H9 (cell line): ENCODE results near the gene RNF181. TPM values are rescaled to one million over a fixed set of nuclear protein-coding genes. Genes with fewer than 3 reads are reported as not detected.

Source experiments
- DNase-seq: peaks from one replicate; pipeline ENCODE4 v3.0.0-alpha.2; 2017
- H2AFZ ChIP-seq: one replicate; pipeline ENCODE4 v1.6.1; 2013; ENCODE audit warnings: mild to moderate bottlenecking, low read length, control low read depth, moderate library complexity
- H2AK5ac ChIP-seq: 2 replicates; pipeline ENCODE4 v1.6.1; 2013; ENCODE audit warnings: low read length, control low read depth, mixed read lengths; ENCODE audit not compliant: insufficient read length
- H2BK120ac ChIP-seq: one replicate; pipeline ENCODE4 v1.6.1; 2013; ENCODE audit warnings: low read depth, mild to moderate bottlenecking, low read length, control low read depth, inconsistent platforms; ENCODE audit not compliant: poor library complexity, severe bottlenecking
- H2BK12ac ChIP-seq: 2 replicates; pipeline ENCODE4 v1.6.1; 2013; ENCODE audit warnings: low read length, control low read depth, mixed read lengths, low read depth; ENCODE audit not compliant: insufficient read length
- H2BK15ac ChIP-seq: 2 replicates; pipeline ENCODE4 v1.6.1; 2013; ENCODE audit warnings: low read depth, low read length, control low read depth
- H2BK20ac ChIP-seq: one replicate; pipeline ENCODE4 v1.6.1; 2013; ENCODE audit warnings: low read depth, mild to moderate bottlenecking, low read length, control low read depth, inconsistent platforms; ENCODE audit not compliant: poor library complexity, severe bottlenecking
- H2BK5ac ChIP-seq: 2 replicates; pipeline ENCODE4 v1.6.1; 2013; ENCODE audit warnings: low read length, control low read depth, mixed read lengths; ENCODE audit not compliant: insufficient read length
- H3K14ac ChIP-seq: 2 replicates; pipeline ENCODE4 v1.6.1; 2013; ENCODE audit warnings: low read length, control low read depth; ENCODE audit not compliant: insufficient read depth
- H3K18ac ChIP-seq: 2 replicates; pipeline ENCODE4 v1.6.1; 2013; ENCODE audit warnings: low read depth, mild to moderate bottlenecking, mixed read lengths, low read length, control low read depth; ENCODE audit not compliant: insufficient read length
- H3K23ac ChIP-seq: 2 replicates; pipeline ENCODE4 v1.6.1; 2013; ENCODE audit warnings: low read length, control low read depth, mixed read lengths, low read depth; ENCODE audit not compliant: insufficient read length
- H3K23me2 ChIP-seq: 2 replicates; pipeline ENCODE4 v1.6.1; 2013; ENCODE audit warnings: low read depth, mild to moderate bottlenecking, mixed read lengths, low read length, control low read depth; ENCODE audit not compliant: insufficient read length, poor library complexity, severe bottlenecking
- H3K27ac ChIP-seq: 2 replicates; pipeline ENCODE4 v1.5.1; 2013; ENCODE audit warnings: low read length, control low read depth, mixed read lengths, low read depth; ENCODE audit not compliant: insufficient read length
- H3K27me3 ChIP-seq: 2 replicates; pipeline ENCODE4 v1.6.1; 2013; ENCODE audit warnings: low read length, control low read depth, inconsistent platforms; ENCODE audit not compliant: insufficient read depth
- H3K4ac ChIP-seq: 2 replicates; pipeline ENCODE4 v1.6.1; 2013; ENCODE audit warnings: low read depth, mild to moderate bottlenecking, control low read depth, inconsistent platforms, low read length, moderate library complexity
- H3K4me1 ChIP-seq: 2 replicates; pipeline ENCODE4 v1.6.1; 2013; ENCODE audit warnings: low read length, control low read depth, inconsistent platforms; ENCODE audit not compliant: insufficient read depth
- H3K4me2 ChIP-seq: 2 replicates; pipeline ENCODE4 v1.6.1; 2013; ENCODE audit warnings: low read length, control low read depth, mixed read lengths; ENCODE audit not compliant: insufficient read length, insufficient read depth
- H3K56ac ChIP-seq: 2 replicates; pipeline ENCODE4 v1.6.1; 2013; ENCODE audit warnings: low read depth, mild to moderate bottlenecking, mixed read lengths, low read length, control low read depth; ENCODE audit not compliant: insufficient read length
- H3K79me1 ChIP-seq: 2 replicates; pipeline ENCODE4 v1.6.1; 2013; ENCODE audit warnings: low read depth, mild to moderate bottlenecking, moderate library complexity, low read length, control low read depth, inconsistent platforms; ENCODE audit not compliant: insufficient read depth, poor library complexity, severe bottlenecking
- H3K79me2 ChIP-seq: 2 replicates; pipeline ENCODE4 v1.6.1; 2013; ENCODE audit warnings: low read length, control low read depth, inconsistent platforms; ENCODE audit not compliant: insufficient read depth
- H3K9ac ChIP-seq: 2 replicates; pipeline ENCODE4 v1.6.1; 2013; ENCODE audit warnings: low read length, control low read depth, mixed read lengths; ENCODE audit not compliant: insufficient read length; ENCODE audit errors: extremely low read depth
- H3K9me3 ChIP-seq: one replicate; pipeline ENCODE4 v1.6.1; 2013; ENCODE audit warnings: low read depth, low read length, inconsistent platforms; ENCODE audit not compliant: control insufficient read depth
- H3T11ph ChIP-seq: one replicate; pipeline ENCODE4 v1.6.1; 2013; ENCODE audit warnings: mild to moderate bottlenecking, low read length, control low read depth, inconsistent platforms
- H4K20me1 ChIP-seq: one replicate; pipeline ENCODE4 v1.6.1; 2013; ENCODE audit not compliant: control insufficient read depth, insufficient read length, insufficient read depth
- H4K5ac ChIP-seq: 2 replicates; pipeline ENCODE4 v1.6.1; 2013; ENCODE audit warnings: low read depth, mild to moderate bottlenecking, mixed read lengths, low read length, control low read depth; ENCODE audit not compliant: insufficient read length
- H4K8ac ChIP-seq: replicated peaks from 2 replicates; pipeline ENCODE4 v1.6.1; 2013; ENCODE audit warnings: low read length, control low read depth, mixed read lengths, low read depth; ENCODE audit not compliant: insufficient read length
- H4K91ac ChIP-seq: 2 replicates; pipeline ENCODE4 v1.6.1; 2013; ENCODE audit warnings: low read depth, mild to moderate bottlenecking, moderate library complexity, mixed read lengths, low read length, control low read depth; ENCODE audit not compliant: insufficient read length
- H3K27ac Mint-ChIP-seq, 3 experiments: 2 replicates in 2 of 3; 3 replicates in 1 of 3; pipeline ENCODE4 v1.8.0; 2020 to 2021; ENCODE audit warnings: mixed read lengths in 3 of 3, mild to moderate bottlenecking in 1 of 3, moderate library complexity in 1 of 3
- H3K27me3 Mint-ChIP-seq: 2 replicates; pipeline ENCODE4 v1.8.0; 2021; ENCODE audit warnings: low read depth, mild to moderate bottlenecking, moderate library complexity, mixed read lengths
- H3K36me3 Mint-ChIP-seq, 3 experiments: 2 replicates in 2 of 3; 3 replicates in 1 of 3; pipeline ENCODE4 v1.8.0; 2020 to 2021; ENCODE audit warnings: low read depth in 3 of 3, mixed read lengths in 3 of 3; ENCODE audit not compliant: insufficient read depth in 1 of 3
- H3K4me1 Mint-ChIP-seq, 2 experiments: 2 replicates each; pipeline ENCODE4 v1.8.0; 2020; ENCODE audit warnings: mixed read lengths in 2 of 2
- H3K4me3 Mint-ChIP-seq, 2 experiments: 2 replicates in 1 of 2; 3 replicates in 1 of 2; pipeline ENCODE4 v1.8.0; 2020 to 2021; ENCODE audit warnings: mild to moderate bottlenecking in 2 of 2, mixed read lengths in 2 of 2, moderate library complexity in 1 of 2
- H3K9me3 Mint-ChIP-seq, 2 experiments: 2 replicates in 1 of 2; 3 replicates in 1 of 2; pipeline ENCODE4 v1.8.0; 2020; ENCODE audit warnings: mild to moderate bottlenecking in 2 of 2, mixed read lengths in 2 of 2, moderate library complexity in 1 of 2
- WGBS: extraction: QIAGEN DNeasy Blood & Tissue Kit; methylation state at CpG from one replicate; pipeline ENCODE4 v1.1.7; 2013; ENCODE audit warnings: missing lambda C conversion rate, low lambda C conversion rate, mixed read lengths; ENCODE audit not compliant: insufficient read length; ENCODE audit errors: extremely low coverage; 5-methylcytosine and 5-hydroxymethylcytosine counted together
- total RNA-seq: library from RNA; stranded (reverse); gene quantifications from 2 replicates; pipeline ENCODE4 v1.2.1, GENCODE V29; 2021
- TF ChIP-seq, protein P1 (sequence below): fragments of 200-600 bp; sonication (generic); conservative IDR thresholded peaks from 3 replicates; pipeline ENCODE4 v1.8.0; 2021; ENCODE audit warnings: antibody characterized with exemption, mild to moderate bottlenecking

The RNF181 gene
- total RNA-seq, 1 experiment from 2014 or later: 122 TPM

DNA sequence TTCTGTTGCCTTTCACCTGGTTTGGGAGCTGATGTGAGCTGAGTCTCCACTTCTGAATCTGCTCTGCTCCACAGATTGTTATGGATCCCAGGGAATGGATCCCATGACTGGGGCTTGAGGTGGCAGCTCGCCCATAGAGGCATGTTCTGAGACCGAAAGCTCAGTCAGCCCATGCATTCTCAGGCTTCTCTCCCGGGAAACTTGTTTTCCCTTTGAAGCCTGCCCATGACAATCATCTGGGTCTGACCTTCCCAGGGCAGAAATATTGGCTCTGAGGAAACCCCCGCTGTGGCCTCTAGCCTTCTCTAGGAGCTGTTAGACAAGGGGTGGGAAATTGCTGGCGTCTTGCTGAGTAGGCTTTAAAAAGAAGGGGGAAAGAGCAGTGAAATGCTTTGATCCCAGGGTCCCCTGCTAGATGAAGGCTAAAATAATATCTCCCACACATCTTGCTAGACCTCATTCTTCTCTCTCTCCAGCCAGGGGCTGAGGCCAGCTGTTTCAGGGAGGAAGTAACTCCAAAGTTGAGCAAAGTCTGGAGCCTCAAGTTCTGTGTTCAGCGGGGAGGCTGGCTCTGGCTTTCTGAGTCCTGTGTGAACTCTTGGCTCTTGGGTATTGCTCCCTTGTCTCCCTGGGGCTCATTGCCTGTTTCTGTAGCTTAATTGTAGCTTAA is 16.1 kb upstream of the RNF181 start:
- TF ChIP-seq, protein P1, sequence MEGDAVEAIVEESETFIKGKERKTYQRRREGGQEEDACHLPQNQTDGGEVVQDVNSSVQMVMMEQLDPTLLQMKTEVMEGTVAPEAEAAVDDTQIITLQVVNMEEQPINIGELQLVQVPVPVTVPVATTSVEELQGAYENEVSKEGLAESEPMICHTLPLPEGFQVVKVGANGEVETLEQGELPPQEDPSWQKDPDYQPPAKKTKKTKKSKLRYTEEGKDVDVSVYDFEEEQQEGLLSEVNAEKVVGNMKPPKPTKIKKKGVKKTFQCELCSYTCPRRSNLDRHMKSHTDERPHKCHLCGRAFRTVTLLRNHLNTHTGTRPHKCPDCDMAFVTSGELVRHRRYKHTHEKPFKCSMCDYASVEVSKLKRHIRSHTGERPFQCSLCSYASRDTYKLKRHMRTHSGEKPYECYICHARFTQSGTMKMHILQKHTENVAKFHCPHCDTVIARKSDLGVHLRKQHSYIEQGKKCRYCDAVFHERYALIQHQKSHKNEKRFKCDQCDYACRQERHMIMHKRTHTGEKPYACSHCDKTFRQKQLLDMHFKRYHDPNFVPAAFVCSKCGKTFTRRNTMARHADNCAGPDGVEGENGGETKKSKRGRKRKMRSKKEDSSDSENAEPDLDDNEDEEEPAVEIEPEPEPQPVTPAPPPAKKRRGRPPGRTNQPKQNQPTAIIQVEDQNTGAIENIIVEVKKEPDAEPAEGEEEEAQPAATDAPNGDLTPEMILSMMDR: no peak
- no peaks in the 10 kb centered on the region; a peak in 1 of 5 replicates for H3K9me3 Mint-ChIP-seq
- DNase-seq: peak; percentile 48
- Histone ChIP-seq H3K4me1 (peaks cover 3% of the 10 kb centered on the region; the same call in 1 of the 2 replicates), H3K27ac (no peak overlapping the region), H2AFZ (no peak overlapping the region), H3K9ac (no peak overlapping the region), H3K18ac (no peak overlapping the region), H4K8ac (no peak overlapping the region), H2BK5ac (no peak overlapping the region), H3K9me3 (no peaks in the 10 kb centered on the region), H3K23me2 (no peaks in the 10 kb centered on the region), H3T11ph (no peak overlapping the region), H3K23ac (no peak overlapping the region), H2BK12ac (no peak overlapping the region), H3K79me2 (no peaks in the 10 kb centered on the region), H2AK5ac (no peak overlapping the region), H2BK20ac (no peak overlapping the region), H2BK15ac (no peak overlapping the region), H3K4ac (no peak overlapping the region), H3K27me3 (peaks cover 3% of the 10 kb centered on the region; the same call in 1 of the 2 replicates), H4K20me1 (no peaks in the 10 kb centered on the region), H3K79me1 (no peaks in the 10 kb centered on the region), H4K5ac (no peak overlapping the region), H2BK120ac (no peak overlapping the region), H4K91ac (no peak overlapping the region), H3K4me2 (peak overlapping the region; percentile 62), H3K14ac (no peak overlapping the region), H3K56ac (no peak overlapping the region)
- H3K27me3 Mint-ChIP-seq: peaks cover 37% of the 10 kb centered on the region
- H3K4me1 Mint-ChIP-seq: peaks cover 28% of the 10 kb centered on the region in 2 experiments
- WGBS: no CpG with 5 or more reads among the region's 6 CpGs
- H3K36me3 Mint-ChIP-seq: no peaks in the 10 kb centered on the region; a peak in 2 of 7 replicates
- no peak overlapping the region; a peak in 2 of 5 replicates for H3K4me3 Mint-ChIP-seq
- H3K27ac Mint-ChIP-seq: no peak overlapping the region
